Measurements from ENCODE around the gene TEX11.
A peak's percentile ranks its signal among the peaks of the same experiment; 100 is the strongest.
"Not testable (repeated sequence)": the region's sequence is repeated elsewhere in the genome, so short reads cannot be mapped to it uniquely, and the experiment has no call there.

The TEX11 gene

GRCh38 chrX:70577442-70577841 is 331.1 kb downstream of the TEX11 start:
- DNase-seq = no peak

- not testable (repeated sequence) for DNase-seq
Measured at GRCh38 chrX:70569922-70570576, 338.5 kb downstream of the TEX11 start.

- no peak for DNase-seq
Measured at GRCh38 chrX:70554948-70555347, 353.6 kb downstream of the TEX11 start.

GRCh38 chrX:70554523-70554922 is 354.0 kb downstream of the TEX11 start:
- DNase-seq = no peak

GRCh38 chrX:70554081-70554480 is 354.4 kb downstream of the TEX11 start:
- DNase-seq = peak; percentile 8

- DNase-seq = no peak
Measured at GRCh38 chrX:70553516-70553915, 355.0 kb downstream of the TEX11 start.

GRCh38 chrX:70552130-70552704 is 356.3 kb downstream of the TEX11 start:
- no peak for DNase-seq

GRCh38 chrX:70549429-70549828 is 359.1 kb downstream of the TEX11 start:
- DNase-seq = no peak

- no peak for DNase-seq
Measured at GRCh38 chrX:70535198-70535597, 373.3 kb downstream of the TEX11 start.

- no peak for DNase-seq
Measured at GRCh38 chrX:70527610-70528345, 380.7 kb downstream of the TEX11 start.

- no peak for DNase-seq
Measured at GRCh38 chrX:70527053-70527452, 381.5 kb downstream of the TEX11 start.

- no peak for DNase-seq
Measured at GRCh38 chrX:70525733-70526132, 382.8 kb downstream of the TEX11 start.

GRCh38 chrX:70515692-70516091 is 392.8 kb downstream of the TEX11 start:
- DNase-seq = not testable (repeated sequence)

- DNase-seq = not testable (repeated sequence)
Measured at GRCh38 chrX:70515270-70515669, 393.2 kb downstream of the TEX11 start.

GRCh38 chrX:70509078-70509477 is 399.4 kb downstream of the TEX11 start:
- DNase-seq = no peak

GRCh38 chrX:70508296-70508911 is 400.1 kb downstream of the TEX11 start:
- DNase-seq = peak; percentile 26

- no peak for DNase-seq
Measured at GRCh38 chrX:70505451-70505841, 403.1 kb downstream of the TEX11 start.

- no peak for DNase-seq
Measured at GRCh38 chrX:70504772-70505450, 403.6 kb downstream of the TEX11 start.

- DNase-seq = no peak
Measured at GRCh38 chrX:70500826-70501225, 407.7 kb downstream of the TEX11 start.

- DNase-seq = no peak
Measured at GRCh38 chrX:70498129-70498528, 410.4 kb downstream of the TEX11 start.

GRCh38 chrX:70497026-70497425 is 411.5 kb downstream of the TEX11 start:
- DNase-seq = no peak

GRCh38 chrX:70496491-70496890 is 412.0 kb downstream of the TEX11 start:
- DNase-seq = no peak

- peak; percentile 33 for DNase-seq
Measured at GRCh38 chrX:70494441-70494840, 414.1 kb downstream of the TEX11 start.

Data from EL (cell line).